Peyer's patch (tissue), 4 donors: ENCODE measurements around the gene DOCK4.

Experiments
- CTCF ChIP-seq, 6 experiments: fragments of 450-650 bp in 4 of 6; fragments of 200-600 bp in 2 of 6; sonication (generic) in 1 of 6; IDR thresholded peaks; one replicate each; pipeline ENCODE4 v1.5.1; 2017 to 2019; ENCODE audit warnings: antibody characterized with exemption in 6 of 6, mild to moderate bottlenecking in 3 of 6, moderate library complexity in 1 of 6
- POLR2A ChIP-seq, 2 donors: fragments of 450-650 bp; IDR thresholded peaks; one replicate each; pipeline ENCODE4 v1.5.1; 2017; ENCODE audit warnings: antibody characterized with exemption in 2 of 2, mild to moderate bottlenecking in 2 of 2, moderate library complexity in 2 of 2

- TF ChIP-seq CTCF (IDR thresholded peaks at IDR 0.05) (no peak), POLR2A (IDR thresholded peaks at IDR 0.05) (no peak)
Observed at GRCh38 chr7:111846898-111847297, 359.3 kb downstream of the DOCK4 start.
